ENCODE data around the gene DNAJC12.
"Not testable (repeated sequence)": the region's sequence is repeated elsewhere in the genome, so short reads cannot be mapped to it uniquely, and the experiment has no call there.

Gene DNAJC12

GRCh38 chr10:67843284-67843683 lies 5.3 kb upstream of the DNAJC12 start:
- H3F3A ChIP-seq (ENCODE audit: insufficient read depth, low read length), result no peaks in the 10 kb centered on the region
- H3K27me3 ChIP-seq (replicated peaks; ENCODE audit: insufficient read depth, low read length), result no peaks in the 10 kb centered on the region
- H3K4me2 ChIP-seq (ENCODE audit: low read depth, low read length), result no peak overlapping the region
- no peaks in the 10 kb centered on the region for H3K36me3 ChIP-seq (replicated peaks; ENCODE audit: insufficient read depth, low read length)
- no peaks in the 10 kb centered on the region for H3K79me2 ChIP-seq (ENCODE audit: low read length)
- TF ChIP-seq EZH2 (optimal IDR thresholded peaks at IDR 0.05; ENCODE audit: low read depth, low read length), result no peak
- no peak for TF ChIP-seq EZH2phosphoT487 (IDR thresholded peaks at IDR 0.05; ENCODE audit: low read length)
- no peak for TF ChIP-seq CTCF (IDR thresholded peaks at IDR 0.05; ENCODE audit: low read length)
- H3K4me3 ChIP-seq (ENCODE audit: low read length), result no peak overlapping the region
- no peaks in the 10 kb centered on the region for H3K4me1 ChIP-seq (ENCODE audit: low read length)
- H3K9ac ChIP-seq (ENCODE audit: low read length), result no peak overlapping the region
- no peaks in the 10 kb centered on the region for H4K20me1 ChIP-seq (ENCODE audit: insufficient read depth, low read length)
- H3K9me3 ChIP-seq (replicated peaks; ENCODE audit: insufficient read depth, low read length), result no peaks in the 10 kb centered on the region
- no peaks in the 10 kb centered on the region for H3K9me2 ChIP-seq (replicated peaks; ENCODE audit: insufficient read depth, low read length)
- no peak overlapping the region for H2AFZ ChIP-seq (ENCODE audit: low read length)
- no peak overlapping the region for H3K27ac ChIP-seq (ENCODE audit: low read length)
- DNase-seq, result no peak

- TF ChIP-seq EZH2phosphoT487 (IDR thresholded peaks at IDR 0.05; ENCODE audit: low read length) (no peak), EZH2 (optimal IDR thresholded peaks at IDR 0.05; ENCODE audit: low read depth, low read length) (no peak), CTCF (IDR thresholded peaks at IDR 0.05; ENCODE audit: low read length) (no peak)
- no peak for DNase-seq
- no peaks in the 10 kb centered on the region for H3K4me1 ChIP-seq (ENCODE audit: low read length)
- no peaks in the 10 kb centered on the region for H4K20me1 ChIP-seq (ENCODE audit: insufficient read depth, low read length)
- H3K4me3 ChIP-seq (ENCODE audit: low read length), result no peak overlapping the region
- H3K27ac ChIP-seq (ENCODE audit: low read length), result no peak overlapping the region
- H3K36me3 ChIP-seq (replicated peaks; ENCODE audit: insufficient read depth, low read length), result no peaks in the 10 kb centered on the region
- H3K9me2 ChIP-seq (replicated peaks; ENCODE audit: insufficient read depth, low read length), result no peaks in the 10 kb centered on the region
- H3K79me2 ChIP-seq (ENCODE audit: low read length), result no peaks in the 10 kb centered on the region
- no peaks in the 10 kb centered on the region for H3F3A ChIP-seq (ENCODE audit: insufficient read depth, low read length)
- H3K27me3 ChIP-seq (replicated peaks; ENCODE audit: insufficient read depth, low read length), result no peaks in the 10 kb centered on the region
- no peak overlapping the region for H2AFZ ChIP-seq (ENCODE audit: low read length)
- H3K9me3 ChIP-seq (replicated peaks; ENCODE audit: insufficient read depth, low read length), result no peaks in the 10 kb centered on the region
- H3K9ac ChIP-seq (ENCODE audit: low read length), result no peak overlapping the region
- no peak overlapping the region for H3K4me2 ChIP-seq (ENCODE audit: low read depth, low read length)
Measured at GRCh38 chr10:67841737-67842136, 3.7 kb upstream of the DNAJC12 start.

- Histone ChIP-seq H3K4me3 (ENCODE audit: low read length) (no peak overlapping the region), H2AFZ (ENCODE audit: low read length) (no peak overlapping the region), H3K27me3 (replicated peaks; ENCODE audit: insufficient read depth, low read length) (no peaks in the 10 kb centered on the region), H4K20me1 (ENCODE audit: insufficient read depth, low read length) (no peaks in the 10 kb centered on the region), H3K79me2 (ENCODE audit: low read length) (no peaks in the 10 kb centered on the region), H3K4me2 (ENCODE audit: low read depth, low read length) (no peak overlapping the region), H3K4me1 (ENCODE audit: low read length) (no peaks in the 10 kb centered on the region), H3F3A (ENCODE audit: insufficient read depth, low read length) (no peaks in the 10 kb centered on the region), H3K36me3 (replicated peaks; ENCODE audit: insufficient read depth, low read length) (no peaks in the 10 kb centered on the region), H3K9me3 (replicated peaks; ENCODE audit: insufficient read depth, low read length) (no peaks in the 10 kb centered on the region), H3K27ac (ENCODE audit: low read length) (no peak overlapping the region), H3K9me2 (replicated peaks; ENCODE audit: insufficient read depth, low read length) (no peaks in the 10 kb centered on the region), H3K9ac (ENCODE audit: low read length) (no peak overlapping the region)
- TF ChIP-seq EZH2 (optimal IDR thresholded peaks at IDR 0.05; ENCODE audit: low read depth, low read length), result no peak
- no peak for TF ChIP-seq CTCF (IDR thresholded peaks at IDR 0.05; ENCODE audit: low read length)
- no peak for DNase-seq
Measured at GRCh38 chr10:67839951-67840350, 2.0 kb upstream of the DNAJC12 start.

GRCh38 chr10:67839511-67839910 lies 1.5 kb upstream of the DNAJC12 start:
- H3K9me2 ChIP-seq (replicated peaks; ENCODE audit: insufficient read depth, low read length); H3K79me2 ChIP-seq (ENCODE audit: low read length); H4K20me1 ChIP-seq (ENCODE audit: insufficient read depth, low read length); H3K27me3 ChIP-seq (replicated peaks; ENCODE audit: insufficient read depth, low read length); H3K9ac ChIP-seq (ENCODE audit: low read length); DNase-seq; H3K36me3 ChIP-seq (replicated peaks; ENCODE audit: insufficient read depth, low read length); H3K4me3 ChIP-seq (ENCODE audit: low read length); H3F3A ChIP-seq (ENCODE audit: insufficient read depth, low read length); H3K4me1 ChIP-seq (ENCODE audit: low read length); H3K4me2 ChIP-seq (ENCODE audit: low read depth, low read length); H3K9me3 ChIP-seq (replicated peaks; ENCODE audit: insufficient read depth, low read length); H3K27ac ChIP-seq (ENCODE audit: low read length); H2AFZ ChIP-seq (ENCODE audit: low read length): not testable (repeated sequence)
